Sigmoid colon (tissue), 4 donors: Measurements from ENCODE around the gene IL21R.

Experiments used
- CTCF ChIP-seq, 4 experiments: fragments of 450-650 bp in 3 of 4; fragments of 200-600 bp in 1 of 4; IDR thresholded peaks; one replicate each; pipeline ENCODE4 v1.5.1; 2016 to 2019; ENCODE audit warnings: antibody characterized with exemption in 4 of 4, mild to moderate bottlenecking in 3 of 4, moderate library complexity in 2 of 4
- EP300 ChIP-seq, 4 donors: sonication (generic); formaldehyde crosslinking; IDR thresholded peaks; one replicate each; pipeline ENCODE4 v1.6.1; 2017; ENCODE audit warnings: antibody characterized with exemption in 4 of 4
- POLR2A ChIP-seq, 2 donors: fragments of 450-650 bp; IDR thresholded peaks; one replicate each; pipeline ENCODE4 v1.6.1; 2016; ENCODE audit warnings: antibody characterized with exemption in 2 of 2, mild to moderate bottlenecking in 2 of 2, moderate library complexity in 2 of 2

GRCh38 chr16:27491894-27492587, 90.1 kb downstream of the IL21R start:
- TF ChIP-seq POLR2A (IDR thresholded peaks at IDR 0.05) (no peak), CTCF (IDR thresholded peaks at IDR 0.05) (no peak), EP300 (IDR thresholded peaks at IDR 0.05) (no peak)
